DOHH2 (cell line): ENCODE results near the gene SLIT1.

Source experiments
- H3F3A ChIP-seq: fragments of 200-600 bp; sonication (generic), shearing (Covaris generic); 2 replicates; pipeline ENCODE4 v1.6.0; 2016; ENCODE audit warnings: antibody characterized with exemption, mild to moderate bottlenecking; ENCODE audit not compliant: control insufficient read depth, insufficient read depth
- H3K27ac ChIP-seq: fragments of 200-600 bp; sonication (generic); 2 replicates; pipeline ENCODE4 v1.5.1; 2014; ENCODE audit warnings: low read depth, mild to moderate bottlenecking, low read length, moderate library complexity
- H3K27me3 ChIP-seq: fragments of 200-600 bp; sonication (generic); 2 replicates; pipeline ENCODE4 v1.6.1; 2014; ENCODE audit warnings: mild to moderate bottlenecking, low read length, mixed read lengths; ENCODE audit not compliant: control insufficient read depth
- H3K36me3 ChIP-seq: fragments of 200-600 bp; sonication (generic); 2 replicates; pipeline ENCODE4 v1.6.1; 2014; ENCODE audit warnings: mild to moderate bottlenecking, low read length, moderate library complexity, mixed read lengths; ENCODE audit not compliant: control insufficient read depth
- H3K4me1 ChIP-seq: fragments of 200-600 bp; sonication (generic); 2 replicates; pipeline ENCODE4 v1.6.1; 2014; ENCODE audit warnings: mild to moderate bottlenecking, low read length, mixed read lengths; ENCODE audit not compliant: control insufficient read depth
- H3K4me2 ChIP-seq: fragments of 200-600 bp; sonication (generic); 2 replicates; pipeline ENCODE4 v1.6.0; 2014; ENCODE audit warnings: mild to moderate bottlenecking, low read length, moderate library complexity
- H3K4me3 ChIP-seq: fragments of 200-600 bp; sonication (generic); 2 replicates; pipeline ENCODE4 v1.5.1; 2014; ENCODE audit warnings: mild to moderate bottlenecking, low read length, mixed read lengths
- H3K79me2 ChIP-seq: fragments of 200-600 bp; sonication (generic); 2 replicates; pipeline ENCODE4 v1.6.1; 2014; ENCODE audit warnings: mild to moderate bottlenecking, low read length, mixed read lengths; ENCODE audit not compliant: control insufficient read depth
- H3K9me2 ChIP-seq: fragments of 200-600 bp; sonication (generic); replicated peaks from 2 replicates; pipeline ENCODE4 v1.6.1; 2014; ENCODE audit warnings: mild to moderate bottlenecking, low read length, mixed read lengths; ENCODE audit not compliant: control insufficient read depth
- H3K9me3 ChIP-seq: fragments of 200-600 bp; sonication (generic); 2 replicates; pipeline ENCODE4 v1.6.1; 2014; ENCODE audit warnings: antibody characterized with exemption, low read length, mixed read lengths; ENCODE audit not compliant: control insufficient read depth, insufficient read depth
- H4K20me1 ChIP-seq: fragments of 200-600 bp; sonication (generic); 2 replicates; pipeline ENCODE4 v1.6.0; 2014; ENCODE audit warnings: low read depth, mild to moderate bottlenecking, antibody characterized with exemption, low read length, moderate library complexity; ENCODE audit not compliant: control insufficient read depth, insufficient read depth
- CTCF ChIP-seq: fragments of 200-600 bp; sonication (generic); IDR thresholded peaks from one replicate; pipeline ENCODE4 v1.5.1; 2014; ENCODE audit warnings: antibody characterized with exemption, mild to moderate bottlenecking, low read depth, low read length; ENCODE audit not compliant: poor library complexity, severe bottlenecking
- EZH2phosphoT487 ChIP-seq: fragments of 200-600 bp; sonication (generic); IDR thresholded peaks from 2 replicates; pipeline ENCODE4 v1.6.1; 2017; ENCODE audit warnings: borderline replicate concordance, mild to moderate bottlenecking, antibody characterized with exemption, low read length, moderate library complexity, mixed read lengths

Gene SLIT1

GRCh38 chr10:96987141-96987841, 198.5 kb downstream of the SLIT1 start:
- H3K4me3 ChIP-seq: no peak overlapping the region
- H4K20me1 ChIP-seq: no peaks in the 10 kb centered on the region
- no peaks in the 10 kb centered on the region for H3K79me2 ChIP-seq
- no peaks in the 10 kb centered on the region for H3K9me2 ChIP-seq
- H3F3A ChIP-seq: no peaks in the 10 kb centered on the region
- H3K36me3 ChIP-seq: peaks cover 3% of the 10 kb centered on the region
- no peak for TF ChIP-seq CTCF
- no peak for TF ChIP-seq EZH2phosphoT487
- H3K4me2 ChIP-seq: no peak overlapping the region
- H3K27ac ChIP-seq: no peak overlapping the region
- no peaks in the 10 kb centered on the region; the same call in 1 of the 2 replicates for H3K4me1 ChIP-seq
- no peaks in the 10 kb centered on the region for H3K27me3 ChIP-seq
- H3K9me3 ChIP-seq: no peaks in the 10 kb centered on the region

- H3K9me3 ChIP-seq: no peaks in the 10 kb centered on the region
- no peak for TF ChIP-seq CTCF
- no peak for TF ChIP-seq EZH2phosphoT487
- H3K4me3 ChIP-seq: no peak overlapping the region
- H4K20me1 ChIP-seq: no peaks in the 10 kb centered on the region
- no peaks in the 10 kb centered on the region for H3F3A ChIP-seq
- H3K4me1 ChIP-seq: no peaks in the 10 kb centered on the region
- no peaks in the 10 kb centered on the region for H3K79me2 ChIP-seq
- H3K9me2 ChIP-seq: no peaks in the 10 kb centered on the region
- H3K4me2 ChIP-seq: no peak overlapping the region
- H3K27ac ChIP-seq: no peak overlapping the region
- peaks cover 12% of the 10 kb centered on the region for H3K36me3 ChIP-seq
- H3K27me3 ChIP-seq: no peaks in the 10 kb centered on the region
Measured at GRCh38 chr10:96986200-96986856, 199.4 kb downstream of the SLIT1 start.

- Histone ChIP-seq H3K36me3 (peaks cover 19% of the 10 kb centered on the region), H3K27ac (no peak overlapping the region), H3F3A (no peaks in the 10 kb centered on the region), H3K4me2 (no peak overlapping the region), H3K27me3 (no peaks in the 10 kb centered on the region), H3K4me3 (no peak overlapping the region), H3K4me1 (no peaks in the 10 kb centered on the region), H3K79me2 (no peaks in the 10 kb centered on the region), H4K20me1 (no peaks in the 10 kb centered on the region), H3K9me2 (no peaks in the 10 kb centered on the region), H3K9me3 (no peaks in the 10 kb centered on the region)
- TF ChIP-seq EZH2phosphoT487 (no peak), CTCF (no peak)
Measured at GRCh38 chr10:96984541-96985131, 201.1 kb downstream of the SLIT1 start.
